ENCODE data around the gene PTPRU. TPM values are rescaled to one million over a fixed set of nuclear protein-coding genes. Genes with fewer than 3 reads are reported as not detected.

PTPRU gene
- total RNA-seq, 1 experiment from 2014 or later = 40.7 TPM

DNA sequence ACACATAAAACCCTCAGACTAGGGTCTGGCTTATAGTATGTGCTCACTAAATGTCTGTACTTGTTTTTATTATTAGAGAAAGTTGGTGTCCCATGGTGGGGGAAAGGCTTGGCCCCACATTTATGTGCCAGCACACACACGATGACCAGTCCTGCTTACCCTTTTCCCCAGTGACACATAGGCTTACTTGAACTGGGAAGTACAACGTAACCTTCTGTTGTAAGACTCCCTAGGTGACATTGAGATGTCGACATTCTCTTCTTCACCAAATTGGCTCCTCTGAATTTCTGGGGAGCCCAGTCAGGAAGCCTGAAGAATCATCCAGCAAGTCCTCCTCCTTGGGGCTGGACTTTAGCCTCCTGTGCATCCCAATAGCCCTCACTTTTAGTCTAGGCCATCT lies 3.9 kb upstream of the PTPRU start:
- POLR2A ChIA-PET = no interaction called here
- no peak overlapping the region for H3K4me3 ChIP-seq (replicated peaks in 1 of 2; ENCODE audit: low read depth in 1 of 2, low read length in 2 of 2)
- H3K79me2 ChIP-seq (ENCODE audit: insufficient read depth, low read length) = peaks cover 31% of the 10 kb centered on the region
- H3K27me3 ChIP-seq (ENCODE audit: insufficient read depth, low read length) = no peaks in the 10 kb centered on the region
- H3K4me1 ChIP-seq (ENCODE audit: control insufficient read depth in 1 of 2, insufficient read depth in 2 of 2, low read length in 2 of 2) = peaks cover 7 to 25% of the 10 kb centered on the region in 2 experiments; a peak in 3 of 4 replicates
- H3K9me2 ChIP-seq (ENCODE audit: insufficient read depth) = no peaks in the 10 kb centered on the region
- no peak for TF ChIP-seq SRF (IDR thresholded peaks at IDR 0.05; ENCODE audit: low read depth)
- TF ChIP-seq, protein P1, sequence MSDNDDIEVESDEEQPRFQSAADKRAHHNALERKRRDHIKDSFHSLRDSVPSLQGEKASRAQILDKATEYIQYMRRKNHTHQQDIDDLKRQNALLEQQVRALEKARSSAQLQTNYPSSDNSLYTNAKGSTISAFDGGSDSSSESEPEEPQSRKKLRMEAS (IDR thresholded peaks at IDR 0.05) = no peak
- TF ChIP-seq, protein P2, sequence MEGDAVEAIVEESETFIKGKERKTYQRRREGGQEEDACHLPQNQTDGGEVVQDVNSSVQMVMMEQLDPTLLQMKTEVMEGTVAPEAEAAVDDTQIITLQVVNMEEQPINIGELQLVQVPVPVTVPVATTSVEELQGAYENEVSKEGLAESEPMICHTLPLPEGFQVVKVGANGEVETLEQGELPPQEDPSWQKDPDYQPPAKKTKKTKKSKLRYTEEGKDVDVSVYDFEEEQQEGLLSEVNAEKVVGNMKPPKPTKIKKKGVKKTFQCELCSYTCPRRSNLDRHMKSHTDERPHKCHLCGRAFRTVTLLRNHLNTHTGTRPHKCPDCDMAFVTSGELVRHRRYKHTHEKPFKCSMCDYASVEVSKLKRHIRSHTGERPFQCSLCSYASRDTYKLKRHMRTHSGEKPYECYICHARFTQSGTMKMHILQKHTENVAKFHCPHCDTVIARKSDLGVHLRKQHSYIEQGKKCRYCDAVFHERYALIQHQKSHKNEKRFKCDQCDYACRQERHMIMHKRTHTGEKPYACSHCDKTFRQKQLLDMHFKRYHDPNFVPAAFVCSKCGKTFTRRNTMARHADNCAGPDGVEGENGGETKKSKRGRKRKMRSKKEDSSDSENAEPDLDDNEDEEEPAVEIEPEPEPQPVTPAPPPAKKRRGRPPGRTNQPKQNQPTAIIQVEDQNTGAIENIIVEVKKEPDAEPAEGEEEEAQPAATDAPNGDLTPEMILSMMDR (IDR thresholded peaks at IDR 0.05 in 2 of 3, conservative IDR thresholded peaks at IDR 0.05 in 1 of 3; ENCODE audit: borderline replicate concordance in 1 of 3, insufficient read depth in 1 of 3, low read depth in 2 of 3, low read length in 2 of 3) = no peak
- TF ChIP-seq YY1 (IDR thresholded peaks at IDR 0.05; ENCODE audit: extremely low read depth, insufficient replicate concordance, low read depth, low read length) = no peak
- no peak for TF ChIP-seq SP1 (IDR thresholded peaks at IDR 0.05; ENCODE audit: low read depth)
- no peak for TF ChIP-seq CEBPB (IDR thresholded peaks at IDR 0.05; ENCODE audit: low read depth)
- TF ChIP-seq EZH2 (IDR thresholded peaks at IDR 0.05) = no peak
- no peak for TF ChIP-seq JUND (IDR thresholded peaks at IDR 0.05)
- no peak for TF ChIP-seq POLR2AphosphoS5 (IDR thresholded peaks at IDR 0.05; ENCODE audit: low read depth, low read length)
- TF ChIP-seq POLR2A (IDR thresholded peaks at IDR 0.05; ENCODE audit: borderline replicate concordance, extremely low read depth, insufficient read depth, insufficient read length) = no peak
- TF ChIP-seq, protein P3, sequence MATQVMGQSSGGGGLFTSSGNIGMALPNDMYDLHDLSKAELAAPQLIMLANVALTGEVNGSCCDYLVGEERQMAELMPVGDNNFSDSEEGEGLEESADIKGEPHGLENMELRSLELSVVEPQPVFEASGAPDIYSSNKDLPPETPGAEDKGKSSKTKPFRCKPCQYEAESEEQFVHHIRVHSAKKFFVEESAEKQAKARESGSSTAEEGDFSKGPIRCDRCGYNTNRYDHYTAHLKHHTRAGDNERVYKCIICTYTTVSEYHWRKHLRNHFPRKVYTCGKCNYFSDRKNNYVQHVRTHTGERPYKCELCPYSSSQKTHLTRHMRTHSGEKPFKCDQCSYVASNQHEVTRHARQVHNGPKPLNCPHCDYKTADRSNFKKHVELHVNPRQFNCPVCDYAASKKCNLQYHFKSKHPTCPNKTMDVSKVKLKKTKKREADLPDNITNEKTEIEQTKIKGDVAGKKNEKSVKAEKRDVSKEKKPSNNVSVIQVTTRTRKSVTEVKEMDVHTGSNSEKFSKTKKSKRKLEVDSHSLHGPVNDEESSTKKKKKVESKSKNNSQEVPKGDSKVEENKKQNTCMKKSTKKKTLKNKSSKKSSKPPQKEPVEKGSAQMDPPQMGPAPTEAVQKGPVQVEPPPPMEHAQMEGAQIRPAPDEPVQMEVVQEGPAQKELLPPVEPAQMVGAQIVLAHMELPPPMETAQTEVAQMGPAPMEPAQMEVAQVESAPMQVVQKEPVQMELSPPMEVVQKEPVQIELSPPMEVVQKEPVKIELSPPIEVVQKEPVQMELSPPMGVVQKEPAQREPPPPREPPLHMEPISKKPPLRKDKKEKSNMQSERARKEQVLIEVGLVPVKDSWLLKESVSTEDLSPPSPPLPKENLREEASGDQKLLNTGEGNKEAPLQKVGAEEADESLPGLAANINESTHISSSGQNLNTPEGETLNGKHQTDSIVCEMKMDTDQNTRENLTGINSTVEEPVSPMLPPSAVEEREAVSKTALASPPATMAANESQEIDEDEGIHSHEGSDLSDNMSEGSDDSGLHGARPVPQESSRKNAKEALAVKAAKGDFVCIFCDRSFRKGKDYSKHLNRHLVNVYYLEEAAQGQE (IDR thresholded peaks at IDR 0.05; ENCODE audit: low read depth) = no peak
- TF ChIP-seq FOSL1 (IDR thresholded peaks at IDR 0.05; ENCODE audit: low read depth) = no peak
- TF ChIP-seq SIN3A (IDR thresholded peaks at IDR 0.05; ENCODE audit: low read depth) = no peak
- TF ChIP-seq CBX3 (IDR thresholded peaks at IDR 0.05; ENCODE audit: low read depth) = no peak
- TF ChIP-seq ZNF274 (IDR thresholded peaks at IDR 0.05; ENCODE audit: low read depth, low read length) = no peak
- TF ChIP-seq EZH2phosphoT487 (IDR thresholded peaks at IDR 0.05; ENCODE audit: borderline replicate concordance) = no peak
- no peak for TF ChIP-seq EGR1 (IDR thresholded peaks at IDR 0.05; ENCODE audit: low read depth)
- H2AFZ ChIP-seq (ENCODE audit: low read depth, low read length, poor library complexity, severe bottlenecking) = no peak overlapping the region
- H3K9ac ChIP-seq (ENCODE audit: low read length) = no peak overlapping the region
- no peaks in the 10 kb centered on the region for H3K9me3 ChIP-seq (ENCODE audit: control insufficient read depth in 1 of 2, insufficient read depth in 1 of 2, low read depth in 1 of 2, low read length in 2 of 2)
- intact Hi-C loops (cut with micrococcal nuclease) = loop anchor here (10.0 kb wide), 2 partner anchors 142 to 1682 kb away; no protein-coding TSS in a partner anchor
- RAD21 ChIA-PET (ENCODE audit: low non-redundant PET in 1 of 2, low total read pairs in 2 of 2, uncharacterized antibody in 2 of 2, unreplicated experiment in 2 of 2) = no interaction called here
- BruUV-seq (replicated peaks) = no TSS peak
- no peak overlapping the region for H3K27ac ChIP-seq (ENCODE audit: low read depth, low read length)
- H3K4me2 ChIP-seq (ENCODE audit: low read length) = no peak overlapping the region
- no peaks in the 10 kb centered on the region; a peak in 1 of 4 replicates for H3K36me3 ChIP-seq (ENCODE audit: control insufficient read depth in 1 of 2, insufficient read depth in 2 of 2, low read length in 2 of 2)
- CTCF ChIA-PET = no interaction called here
- ATAC-seq (no peak), DNase-seq (ENCODE audit: low read depth, low spot score) (no peak)
- no peaks in the 10 kb centered on the region for H4K20me1 ChIP-seq (ENCODE audit: insufficient read depth)
